ENCODE data around the gene CDH13.

GRCh38 chr16:82796047-82796446, 169.3 kb downstream of the CDH13 start:
- no peak for TF ChIP-seq CTCF (IDR thresholded peaks at IDR 0.05; ENCODE audit: borderline replicate concordance, extremely low read depth, low read length, poor library complexity, severe bottlenecking)
- no peak for TF ChIP-seq EZH2 (IDR thresholded peaks at IDR 0.05; ENCODE audit: borderline replicate concordance, low read depth, low read length, severe bottlenecking)
